NK-92 treated with Interleukin-12 subunit alpha and Interleukin-12 subunit beta, amount 100 ng/mL, for 24 hours (cell line): ENCODE results near the gene DGKD.
A peak's percentile ranks its signal among the peaks of the same experiment; 100 is the strongest.

ENCODE experiments used
- DNase-seq: peaks from one replicate; lab custom pipeline; 2025; lab: John Stamatoyannopoulos, UW

Gene DGKD

DNA sequence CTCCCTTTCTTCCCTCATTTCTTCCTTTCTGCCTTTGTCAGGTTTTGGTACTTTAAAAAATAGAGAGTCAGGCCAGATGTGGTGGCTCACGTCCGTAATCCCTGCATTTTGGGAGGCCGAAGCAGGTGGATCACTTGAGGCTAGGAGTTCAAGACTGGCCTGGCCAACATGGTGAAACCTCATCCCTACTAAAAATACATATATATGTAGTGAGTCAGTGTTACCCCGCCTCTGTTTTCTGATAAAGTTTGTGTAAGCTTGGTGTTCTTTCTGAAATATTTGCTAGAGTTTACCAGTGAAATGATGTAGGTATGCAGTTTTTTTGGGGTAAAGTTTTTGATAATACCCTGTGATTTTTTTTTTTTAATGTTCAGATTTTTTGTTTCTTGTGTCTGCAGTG is 58.8 kb downstream of the DGKD start:
- no peak for DNase-seq

- DNase-seq, result no peak
These were observed 59.4 kb downstream of the DGKD start for GRCh38 chr2:233413559-233414272.

DNA sequence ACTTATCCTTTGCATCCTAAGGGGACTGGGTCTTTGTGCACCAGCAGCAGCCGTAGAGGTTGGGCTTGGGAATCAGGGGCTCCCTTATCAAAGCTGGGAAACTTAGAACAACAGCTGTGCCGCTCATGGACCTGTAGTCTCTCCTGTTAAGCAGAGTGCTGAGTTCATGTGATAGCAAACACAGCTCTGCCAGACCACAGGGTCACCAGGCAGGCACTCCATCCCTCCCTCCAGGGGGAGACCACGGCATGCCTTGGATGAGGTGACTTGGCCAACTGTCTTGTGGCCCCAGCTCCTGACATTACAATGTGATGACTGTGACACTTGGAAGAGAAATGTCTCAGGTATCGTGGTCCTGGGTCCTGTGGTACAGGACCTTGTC is 60.0 kb downstream of the DGKD start:
- DNase-seq, result no peak

- no peak for DNase-seq
These were observed 60.7 kb downstream of the DGKD start for GRCh38 chr2:233414777-233415570.

GRCh38 chr2:233416199-233416598 is 61.9 kb downstream of the DGKD start:
- no peak for DNase-seq

- no peak for DNase-seq
These were observed 62.4 kb downstream of the DGKD start for GRCh38 chr2:233416706-233417105.

GRCh38 chr2:233417282-233417681 is 63.0 kb downstream of the DGKD start:
- DNase-seq, result no peak

DNA sequence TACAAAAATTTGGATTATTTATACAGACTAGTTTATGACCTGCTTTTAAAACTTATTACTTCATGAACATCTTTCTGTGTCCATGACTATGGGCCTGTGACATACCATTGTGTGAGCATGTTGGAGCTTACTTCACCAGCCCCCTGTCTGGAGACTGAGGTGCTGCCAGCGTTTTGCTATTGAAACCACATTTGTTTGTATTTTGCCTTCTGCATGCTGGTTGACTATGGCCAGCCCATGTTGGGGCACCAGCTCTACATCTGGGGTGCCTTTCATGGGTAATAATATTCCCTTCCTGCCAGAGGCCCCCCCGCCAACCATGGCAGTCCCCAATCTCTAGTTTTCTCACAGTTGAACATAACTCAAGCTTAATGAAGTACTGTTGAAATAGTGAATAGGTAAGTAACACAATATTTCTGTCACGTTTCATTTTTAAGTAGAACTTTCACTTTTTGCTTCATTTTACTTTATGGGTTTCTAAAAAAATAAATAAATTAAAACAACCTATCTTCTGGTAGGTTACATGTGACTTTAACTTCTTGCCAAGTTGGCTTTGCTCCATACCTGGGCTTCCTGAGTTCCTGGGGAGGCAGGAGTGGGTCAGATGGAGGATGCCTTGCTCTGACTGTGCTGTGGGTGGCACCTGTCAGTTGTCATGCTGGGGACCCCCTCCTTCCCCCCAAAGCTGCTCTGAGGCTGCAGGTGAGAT is 63.9 kb downstream of the DGKD start:
- no peak for DNase-seq

DNA sequence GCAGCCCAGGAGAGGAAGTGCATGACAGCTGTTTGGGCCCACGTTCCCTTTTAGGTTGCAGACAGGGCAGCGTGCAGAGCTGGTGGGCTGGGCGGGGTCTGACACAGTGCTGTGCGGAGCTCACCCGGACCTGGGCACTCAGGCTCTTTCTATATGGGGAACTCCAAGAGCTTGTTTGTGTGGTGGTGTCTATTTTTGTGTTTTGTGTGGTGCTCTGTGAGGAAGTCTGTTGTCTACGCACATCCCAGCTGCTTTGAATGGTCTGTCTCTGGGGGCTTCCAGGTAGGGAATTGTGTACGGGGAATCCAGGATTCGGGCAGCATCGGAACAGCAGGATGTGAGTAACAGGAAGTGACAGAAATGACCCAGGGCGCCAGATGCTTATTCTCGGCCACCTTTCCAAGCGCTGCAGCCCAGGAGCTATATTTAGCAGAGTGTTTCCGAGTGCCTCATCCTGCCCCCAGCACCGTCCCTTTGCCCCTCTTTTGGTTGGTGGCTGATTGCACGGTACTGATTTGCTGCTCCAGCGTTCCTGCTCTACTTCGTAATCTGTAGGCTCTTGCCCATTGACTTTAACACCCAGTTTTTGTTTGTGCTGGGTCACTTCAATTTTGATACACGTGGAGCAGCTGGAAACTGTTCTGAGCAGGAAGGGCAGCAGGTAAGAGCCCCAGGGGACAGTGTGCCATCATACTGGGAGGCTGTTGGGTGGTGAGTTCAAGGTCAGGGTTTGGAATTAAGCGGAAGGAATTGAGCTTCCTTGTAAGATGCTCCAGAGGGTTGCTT is 64.7 kb downstream of the DGKD start:
- no peak for DNase-seq

- peak; percentile 25 for DNase-seq
These were observed 65.5 kb downstream of the DGKD start for GRCh38 chr2:233419602-233420391.

GRCh38 chr2:233421091-233421816 is 67.0 kb downstream of the DGKD start:
- no peak for DNase-seq

DNA sequence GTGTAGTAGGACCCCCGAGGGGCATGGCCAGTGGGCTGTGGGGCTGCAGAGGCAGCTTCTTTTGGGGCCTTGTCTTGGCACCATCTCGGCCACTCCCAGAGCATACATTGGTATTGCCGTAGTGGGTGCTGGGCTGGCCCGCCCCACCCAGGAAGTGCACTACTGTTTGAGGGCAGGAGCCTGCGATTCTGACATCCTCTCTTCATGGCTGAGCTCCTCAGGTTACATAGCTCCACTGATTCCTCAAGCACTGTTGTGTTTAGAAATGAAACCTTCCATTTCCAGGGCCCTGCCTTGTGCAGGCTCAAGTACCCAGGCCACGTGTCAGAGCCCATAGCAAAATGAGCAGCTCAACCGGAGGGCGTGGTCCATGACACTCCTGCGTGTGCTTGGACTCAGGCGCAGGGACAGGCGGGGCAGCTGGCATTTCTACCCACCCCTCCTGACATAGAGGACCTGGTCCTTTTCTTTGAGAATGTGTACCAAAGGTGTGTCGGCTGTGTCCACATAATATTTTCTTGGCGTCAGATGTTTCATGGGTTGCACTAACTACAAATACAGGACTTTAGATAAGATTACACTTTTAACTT is 67.9 kb downstream of the DGKD start:
- DNase-seq, result peak; percentile 23

GRCh38 chr2:233422649-233423551 is 68.6 kb downstream of the DGKD start:
- DNase-seq, result no peak

DNA sequence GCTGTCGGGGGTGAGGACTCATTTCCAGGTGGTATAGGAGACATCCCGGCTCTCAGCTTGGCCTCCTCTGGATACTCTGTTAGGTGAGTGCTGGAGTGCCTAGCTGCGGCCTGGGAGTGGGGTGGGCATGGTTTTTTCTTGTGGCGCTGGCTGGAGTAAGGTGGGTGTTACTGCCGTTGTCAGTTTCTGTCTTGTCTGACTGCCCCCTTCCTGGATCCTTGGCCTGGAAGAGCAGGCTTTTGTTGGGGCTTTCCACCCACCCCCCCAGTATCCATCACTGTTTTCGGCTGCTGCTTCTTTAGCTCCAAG is 69.2 kb downstream of the DGKD start:
- DNase-seq, result no peak

GRCh38 chr2:233424154-233424951 is 70.1 kb downstream of the DGKD start:
- DNase-seq, result no peak

DNA sequence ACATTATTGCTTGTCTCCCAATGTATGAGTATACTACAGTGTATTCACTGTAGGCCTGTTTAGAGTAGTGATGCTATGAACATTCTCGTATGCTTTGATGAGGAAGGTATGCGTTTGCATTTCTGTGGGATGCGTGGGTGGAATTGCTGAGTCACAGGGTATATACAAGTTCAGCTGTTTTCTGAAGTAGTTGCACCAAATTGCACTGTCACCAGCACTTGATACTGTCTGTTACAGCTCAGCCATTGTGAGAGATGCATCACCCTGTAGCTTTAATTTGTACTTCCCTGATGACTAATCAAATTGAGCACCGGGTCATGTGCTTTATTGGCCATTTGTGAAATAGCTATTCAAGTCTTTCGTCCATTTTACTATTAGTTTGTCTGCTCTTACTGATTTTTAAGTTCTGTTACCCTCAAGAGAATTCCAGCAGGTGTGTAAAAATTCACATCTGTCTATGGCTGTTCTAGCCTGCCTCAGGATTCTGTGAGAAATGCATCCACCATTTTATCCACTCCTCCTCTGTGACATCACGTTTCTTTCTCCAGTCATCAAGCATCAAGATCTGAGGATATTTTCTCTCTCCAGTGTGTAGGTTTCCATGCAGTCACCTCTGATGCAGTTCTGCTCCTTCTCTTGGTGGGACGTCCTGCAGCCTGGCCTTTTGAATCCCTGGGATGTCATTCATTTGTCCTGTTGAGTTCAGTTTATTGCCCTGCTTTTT is 72.5 kb downstream of the DGKD start:
- DNase-seq, result peak; percentile 46

GRCh38 chr2:233428008-233428407 is 73.7 kb downstream of the DGKD start:
- DNase-seq, result no peak

GRCh38 chr2:233428438-233428837 is 74.1 kb downstream of the DGKD start:
- DNase-seq, result no peak
